HUES48 (cell line): Measurements from ENCODE around the gene AIG1.

Experiments used
- H3K27ac ChIP-seq: one replicate; pipeline ENCODE4 v1.7.0; 2013; ENCODE audit warnings: low read depth, low read length, inconsistent platforms
- H3K27me3 ChIP-seq: 2 replicates; pipeline ENCODE4 v1.6.1; 2013; ENCODE audit warnings: mild to moderate bottlenecking, low read length; ENCODE audit not compliant: control insufficient read depth, insufficient read depth
- H3K36me3 ChIP-seq: 2 replicates; pipeline ENCODE4 v1.6.1; 2013; ENCODE audit warnings: low read length; ENCODE audit not compliant: control insufficient read depth, insufficient read depth
- H3K4me1 ChIP-seq: 2 replicates; pipeline ENCODE4 v1.6.1; 2013; ENCODE audit warnings: mild to moderate bottlenecking, low read length; ENCODE audit not compliant: control insufficient read depth, insufficient read depth
- H3K4me3 ChIP-seq: 2 replicates; pipeline ENCODE4 v1.5.1; 2013; ENCODE audit warnings: mild to moderate bottlenecking, low read depth, low read length
- H3K9ac ChIP-seq: 2 replicates; pipeline ENCODE4 v1.6.1; 2013; ENCODE audit warnings: mild to moderate bottlenecking, low read depth, low read length, moderate library complexity
- H3K9me3 ChIP-seq: 2 replicates; pipeline ENCODE4 v1.6.1; 2013; ENCODE audit warnings: low read length; ENCODE audit not compliant: control insufficient read depth, insufficient read depth

The AIG1 gene

GRCh38 chr6:143328876-143329275 lies 268.2 kb downstream of the AIG1 start:
- no peaks in the 10 kb centered on the region for H3K27me3 ChIP-seq
- no peaks in the 10 kb centered on the region for H3K9me3 ChIP-seq
- no peak overlapping the region for H3K9ac ChIP-seq
- 0 out of 2 replicates have a peak, but pooled peaks cover under 1% of the 10 kb centered on the region for H3K36me3 ChIP-seq
- no peaks in the 10 kb centered on the region for H3K4me1 ChIP-seq
- no peak overlapping the region for H3K4me3 ChIP-seq
- H3K27ac ChIP-seq = no peak overlapping the region

DNA sequence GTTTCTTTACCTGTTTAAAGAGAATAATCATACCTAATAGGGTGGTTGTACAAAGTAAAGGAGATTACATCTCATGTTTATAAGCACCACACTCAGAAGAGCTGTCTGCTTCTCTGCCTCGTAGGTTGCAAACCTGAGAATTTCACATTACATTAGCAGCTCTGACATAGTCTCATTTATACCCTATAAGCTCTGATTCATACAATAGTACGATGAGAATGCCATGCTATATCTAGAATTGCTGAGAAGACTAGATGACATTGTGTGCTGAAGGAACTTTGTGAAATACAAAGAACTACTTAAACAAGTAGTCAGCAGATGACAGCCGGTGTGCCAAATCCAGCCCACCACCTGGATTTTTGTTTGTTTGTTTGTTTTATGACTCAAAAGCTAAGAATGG lies 268.6 kb downstream of the AIG1 start:
- H3K9ac ChIP-seq = no peak overlapping the region
- H3K4me1 ChIP-seq = no peaks in the 10 kb centered on the region
- no peak overlapping the region for H3K4me3 ChIP-seq
- H3K27ac ChIP-seq = no peak overlapping the region
- peaks cover 5% of the 10 kb centered on the region; the same call in 1 of the 2 replicates for H3K36me3 ChIP-seq
- H3K27me3 ChIP-seq = no peaks in the 10 kb centered on the region
- no peaks in the 10 kb centered on the region for H3K9me3 ChIP-seq

DNA sequence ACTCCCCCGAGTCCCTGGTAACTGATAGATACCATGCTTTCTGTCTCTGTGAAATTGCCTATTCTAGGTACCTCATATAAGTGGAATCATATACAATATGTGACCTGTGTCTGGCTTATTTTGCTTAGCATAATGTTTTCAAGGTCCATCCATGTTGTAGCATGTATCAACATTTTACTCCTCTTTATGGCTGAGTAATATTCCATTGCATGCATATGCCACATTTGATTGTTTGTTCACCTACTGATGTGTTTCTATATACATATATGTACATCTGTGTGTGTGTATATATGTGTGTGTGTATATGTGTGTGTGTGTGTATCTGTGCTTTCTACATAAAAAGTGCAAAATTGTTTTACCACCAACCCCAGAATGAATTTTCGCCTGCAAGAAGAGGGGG lies 270.7 kb downstream of the AIG1 start:
- no peak overlapping the region for H3K4me3 ChIP-seq
- no peaks in the 10 kb centered on the region for H3K27me3 ChIP-seq
- H3K27ac ChIP-seq = no peak overlapping the region
- H3K36me3 ChIP-seq = peaks cover 8% of the 10 kb centered on the region; the same call in 1 of the 2 replicates
- no peaks in the 10 kb centered on the region for H3K9me3 ChIP-seq
- H3K4me1 ChIP-seq = no peaks in the 10 kb centered on the region
- H3K9ac ChIP-seq = no peak overlapping the region

- Histone ChIP-seq H3K27ac (no peak overlapping the region), H3K36me3 (peaks cover 8% of the 10 kb centered on the region; the same call in 1 of the 2 replicates), H3K4me1 (no peaks in the 10 kb centered on the region), H3K9ac (no peak overlapping the region), H3K27me3 (no peaks in the 10 kb centered on the region), H3K4me3 (no peak overlapping the region), H3K9me3 (no peaks in the 10 kb centered on the region)
Measured at GRCh38 chr6:143332153-143332845, 271.6 kb downstream of the AIG1 start.

- H3K27ac ChIP-seq = no peak overlapping the region
- H3K4me1 ChIP-seq = no peaks in the 10 kb centered on the region
- no peak overlapping the region for H3K4me3 ChIP-seq
- H3K36me3 ChIP-seq = peaks cover 8% of the 10 kb centered on the region; the same call in 1 of the 2 replicates
- H3K9me3 ChIP-seq = no peaks in the 10 kb centered on the region
- no peak overlapping the region for H3K9ac ChIP-seq
- H3K27me3 ChIP-seq = no peaks in the 10 kb centered on the region
Measured at GRCh38 chr6:143333081-143333480, 272.4 kb downstream of the AIG1 start.

DNA sequence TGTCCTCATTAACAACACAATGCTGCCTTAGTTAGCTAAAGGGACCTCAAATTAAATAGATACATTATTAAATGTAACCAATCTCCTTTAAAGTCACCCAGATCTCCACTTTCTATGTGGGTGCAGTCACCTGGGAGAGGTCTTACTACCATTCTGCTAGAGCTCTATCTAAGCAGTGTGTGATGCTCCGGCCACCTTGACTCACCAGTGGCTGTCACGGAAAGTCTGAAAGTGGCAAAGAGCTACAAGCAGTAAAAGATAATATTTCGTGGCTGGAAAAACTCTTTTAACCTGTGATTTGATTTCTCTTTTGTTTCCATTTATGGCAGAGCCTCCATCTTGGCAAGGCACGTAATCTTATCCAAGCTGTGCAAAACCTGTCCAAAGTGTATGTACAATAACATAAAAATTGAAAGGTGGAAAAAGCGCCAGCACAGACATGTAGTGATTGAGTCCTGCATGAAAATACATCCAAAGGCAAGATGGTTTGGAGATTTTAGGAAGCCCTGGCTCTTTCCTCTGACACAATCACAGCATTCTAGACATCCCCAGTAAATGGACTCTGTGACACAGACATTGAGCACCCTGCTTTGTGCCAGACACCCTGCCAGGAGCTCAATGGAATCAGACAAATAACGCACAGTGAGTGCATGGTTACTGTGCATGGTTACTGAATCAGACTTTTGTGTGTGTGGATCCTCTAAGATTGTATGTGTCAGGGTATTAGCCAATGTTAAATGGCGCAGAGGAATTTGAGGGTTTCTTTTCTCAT lies 273.2 kb downstream of the AIG1 start:
- Histone ChIP-seq H3K27me3 (no peaks in the 10 kb centered on the region), H3K36me3 (peaks cover 8% of the 10 kb centered on the region; the same call in 1 of the 2 replicates), H3K4me3 (no peak overlapping the region), H3K9ac (no peak overlapping the region), H3K9me3 (no peaks in the 10 kb centered on the region), H3K27ac (no peak overlapping the region), H3K4me1 (no peaks in the 10 kb centered on the region)

DNA sequence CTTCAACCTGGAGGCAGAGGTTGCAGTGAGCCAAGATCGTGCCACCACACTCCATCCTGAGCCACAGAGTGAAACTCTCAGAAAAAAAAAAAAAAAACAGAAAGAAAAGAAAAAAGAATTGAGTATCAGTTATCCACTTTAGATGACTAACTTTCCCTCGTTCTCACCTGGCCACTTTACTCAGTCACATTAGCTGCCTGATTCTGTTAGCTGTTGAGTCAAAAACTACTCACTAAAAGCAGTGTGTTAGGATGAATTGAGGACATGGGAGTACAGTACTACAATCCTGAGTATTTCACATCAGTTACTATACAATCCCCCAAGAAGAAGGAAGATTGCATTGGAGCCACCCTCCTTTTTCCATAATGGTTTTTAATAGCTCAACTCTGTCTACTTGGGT lies 275.2 kb downstream of the AIG1 start:
- H3K36me3 ChIP-seq = peaks cover 8% of the 10 kb centered on the region; the same call in 1 of the 2 replicates
- H3K4me3 ChIP-seq = no peak overlapping the region
- no peak overlapping the region for H3K9ac ChIP-seq
- H3K9me3 ChIP-seq = no peaks in the 10 kb centered on the region
- H3K27ac ChIP-seq = no peak overlapping the region
- H3K4me1 ChIP-seq = no peaks in the 10 kb centered on the region
- H3K27me3 ChIP-seq = no peaks in the 10 kb centered on the region

DNA sequence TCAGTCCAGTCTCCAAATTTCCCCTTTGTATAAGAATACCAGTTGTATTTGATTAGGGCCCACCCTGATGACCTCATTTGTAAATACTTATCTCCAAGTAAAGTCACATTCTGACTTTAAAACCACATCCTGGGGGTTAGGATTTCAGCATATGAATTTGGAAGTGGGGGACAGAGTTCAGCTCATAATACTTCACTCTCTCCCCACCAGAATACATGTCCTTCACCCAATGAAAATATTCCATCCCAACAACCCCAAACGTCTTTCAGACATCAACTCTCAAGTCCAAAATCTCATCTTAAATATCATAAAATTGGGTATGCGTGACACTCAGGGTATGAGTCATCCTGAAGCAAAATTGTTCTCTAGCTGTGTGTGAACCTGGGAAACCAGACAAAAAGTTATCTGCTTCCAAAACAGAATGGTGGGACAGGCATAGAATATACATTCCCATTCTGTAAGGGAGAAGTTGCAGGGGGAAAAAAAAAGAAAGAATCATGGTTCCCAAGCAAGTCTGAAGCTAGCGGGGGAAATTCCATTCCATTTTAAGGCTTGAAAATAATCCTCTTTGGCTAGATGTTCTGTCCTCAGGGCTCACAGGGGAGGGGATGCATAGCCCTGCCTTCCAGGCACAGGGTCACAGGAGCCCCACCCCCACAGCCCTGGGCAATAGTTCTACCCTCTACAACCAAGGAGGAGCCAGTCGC lies 275.9 kb downstream of the AIG1 start:
- Histone ChIP-seq H3K9ac (no peak overlapping the region), H3K9me3 (no peaks in the 10 kb centered on the region), H3K36me3 (peaks cover 8% of the 10 kb centered on the region; the same call in 1 of the 2 replicates), H3K4me3 (no peak overlapping the region), H3K27ac (no peak overlapping the region), H3K27me3 (no peaks in the 10 kb centered on the region), H3K4me1 (no peaks in the 10 kb centered on the region)

- H3K4me3 ChIP-seq = no peak overlapping the region
- no peaks in the 10 kb centered on the region for H3K27me3 ChIP-seq
- no peaks in the 10 kb centered on the region for H3K4me1 ChIP-seq
- no peak overlapping the region for H3K9ac ChIP-seq
- no peaks in the 10 kb centered on the region for H3K9me3 ChIP-seq
- peaks cover 8% of the 10 kb centered on the region; the same call in 1 of the 2 replicates for H3K36me3 ChIP-seq
- H3K27ac ChIP-seq = no peak overlapping the region
Measured at GRCh38 chr6:143337201-143337949, 276.7 kb downstream of the AIG1 start.

- H3K36me3 ChIP-seq = peaks cover 5% of the 10 kb centered on the region; the same call in 1 of the 2 replicates
- H3K27me3 ChIP-seq = no peaks in the 10 kb centered on the region
- no peaks in the 10 kb centered on the region for H3K4me1 ChIP-seq
- H3K9ac ChIP-seq = no peak overlapping the region
- no peak overlapping the region for H3K27ac ChIP-seq
- no peaks in the 10 kb centered on the region for H3K9me3 ChIP-seq
- H3K4me3 ChIP-seq = no peak overlapping the region
Measured at GRCh38 chr6:143339223-143339622, 278.5 kb downstream of the AIG1 start.
